ENCODE results near the gene DYNC1H1. TPM values are rescaled to one million over a fixed set of nuclear protein-coding genes. Genes with fewer than 3 reads are reported as not detected.

The DYNC1H1 gene
- total RNA-seq, 1 experiment from 2014 or later = 361 TPM

DNA sequence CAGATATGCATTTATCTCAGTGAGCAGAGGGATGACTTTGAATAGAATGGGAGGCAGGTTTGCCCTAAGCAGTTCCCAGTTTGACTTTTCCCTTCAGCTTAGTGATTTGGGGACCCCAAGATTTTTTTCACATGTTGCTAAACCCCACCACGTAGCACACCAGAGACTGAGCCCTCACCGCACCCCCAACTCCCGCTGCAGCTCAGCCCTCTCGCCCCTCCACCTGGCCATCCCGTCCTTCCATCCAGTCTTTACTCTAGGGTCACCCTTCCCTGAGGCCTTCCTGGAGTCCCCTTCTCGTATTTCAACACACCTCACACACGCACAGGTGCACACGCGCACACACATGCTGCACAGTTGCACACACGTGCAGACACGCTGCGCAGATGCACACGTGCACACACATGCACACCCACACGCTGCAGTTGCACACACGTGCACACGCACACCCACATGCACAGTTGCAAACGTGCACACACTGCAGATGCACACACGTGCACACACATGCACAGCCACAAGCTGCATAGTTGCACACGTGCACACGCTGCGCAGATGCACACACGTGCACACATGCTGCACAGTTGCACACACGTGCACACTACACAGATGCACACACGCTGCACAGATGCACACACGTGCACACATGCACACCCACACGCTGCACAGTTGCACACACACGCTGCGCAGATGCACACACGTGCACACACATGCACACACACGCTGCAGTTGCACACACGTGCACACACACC, 92.5 kb downstream of the DYNC1H1 start:
- Histone ChIP-seq H3K4me2 (ENCODE audit: low read length) (no peak overlapping the region), H3K4me1 (ENCODE audit: control insufficient read depth in 1 of 2, insufficient read depth in 2 of 2, low read length in 2 of 2) (no peaks in the 10 kb centered on the region), H3K36me3 (ENCODE audit: control insufficient read depth in 1 of 2, insufficient read depth in 2 of 2, low read length in 2 of 2) (no peaks in the 10 kb centered on the region; a peak in 1 of 4 replicates), H4K20me1 (ENCODE audit: insufficient read depth) (no peaks in the 10 kb centered on the region), H3K9ac (ENCODE audit: low read length) (no peak overlapping the region), H3K79me2 (ENCODE audit: insufficient read depth, low read length) (no peaks in the 10 kb centered on the region), H3K27me3 (ENCODE audit: insufficient read depth, low read length) (no peaks in the 10 kb centered on the region), H3K4me3 (replicated peaks in 1 of 2; ENCODE audit: low read depth in 1 of 2, low read length in 2 of 2) (no peak overlapping the region), H2AFZ (ENCODE audit: low read depth, low read length, poor library complexity, severe bottlenecking) (no peak overlapping the region), H3K9me2 (ENCODE audit: insufficient read depth) (no peaks in the 10 kb centered on the region), H3K9me3 (ENCODE audit: control insufficient read depth in 1 of 2, insufficient read depth in 1 of 2, low read depth in 1 of 2, low read length in 2 of 2) (no peaks in the 10 kb centered on the region), H3K27ac (ENCODE audit: low read depth, low read length) (no peak overlapping the region)
- no TSS peak for BruUV-seq (replicated peaks)
- CTCF ChIA-PET = no interaction called here
- DNase-seq (ENCODE audit: low read depth, low spot score) = no peak
- TF ChIP-seq POLR2A (IDR thresholded peaks at IDR 0.05; ENCODE audit: borderline replicate concordance, extremely low read depth, insufficient read depth, insufficient read length) = no peak
- TF ChIP-seq, protein P1, sequence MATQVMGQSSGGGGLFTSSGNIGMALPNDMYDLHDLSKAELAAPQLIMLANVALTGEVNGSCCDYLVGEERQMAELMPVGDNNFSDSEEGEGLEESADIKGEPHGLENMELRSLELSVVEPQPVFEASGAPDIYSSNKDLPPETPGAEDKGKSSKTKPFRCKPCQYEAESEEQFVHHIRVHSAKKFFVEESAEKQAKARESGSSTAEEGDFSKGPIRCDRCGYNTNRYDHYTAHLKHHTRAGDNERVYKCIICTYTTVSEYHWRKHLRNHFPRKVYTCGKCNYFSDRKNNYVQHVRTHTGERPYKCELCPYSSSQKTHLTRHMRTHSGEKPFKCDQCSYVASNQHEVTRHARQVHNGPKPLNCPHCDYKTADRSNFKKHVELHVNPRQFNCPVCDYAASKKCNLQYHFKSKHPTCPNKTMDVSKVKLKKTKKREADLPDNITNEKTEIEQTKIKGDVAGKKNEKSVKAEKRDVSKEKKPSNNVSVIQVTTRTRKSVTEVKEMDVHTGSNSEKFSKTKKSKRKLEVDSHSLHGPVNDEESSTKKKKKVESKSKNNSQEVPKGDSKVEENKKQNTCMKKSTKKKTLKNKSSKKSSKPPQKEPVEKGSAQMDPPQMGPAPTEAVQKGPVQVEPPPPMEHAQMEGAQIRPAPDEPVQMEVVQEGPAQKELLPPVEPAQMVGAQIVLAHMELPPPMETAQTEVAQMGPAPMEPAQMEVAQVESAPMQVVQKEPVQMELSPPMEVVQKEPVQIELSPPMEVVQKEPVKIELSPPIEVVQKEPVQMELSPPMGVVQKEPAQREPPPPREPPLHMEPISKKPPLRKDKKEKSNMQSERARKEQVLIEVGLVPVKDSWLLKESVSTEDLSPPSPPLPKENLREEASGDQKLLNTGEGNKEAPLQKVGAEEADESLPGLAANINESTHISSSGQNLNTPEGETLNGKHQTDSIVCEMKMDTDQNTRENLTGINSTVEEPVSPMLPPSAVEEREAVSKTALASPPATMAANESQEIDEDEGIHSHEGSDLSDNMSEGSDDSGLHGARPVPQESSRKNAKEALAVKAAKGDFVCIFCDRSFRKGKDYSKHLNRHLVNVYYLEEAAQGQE (IDR thresholded peaks at IDR 0.05; ENCODE audit: low read depth) = no peak
- POLR2A ChIA-PET = no interaction called here
- RAD21 ChIA-PET (ENCODE audit: low non-redundant PET in 1 of 2, low total read pairs in 2 of 2, uncharacterized antibody in 2 of 2, unreplicated experiment in 2 of 2) = no interaction called here
- no peak for ATAC-seq
- intact Hi-C loops (cut with micrococcal nuclease) = no loop called here

DNA sequence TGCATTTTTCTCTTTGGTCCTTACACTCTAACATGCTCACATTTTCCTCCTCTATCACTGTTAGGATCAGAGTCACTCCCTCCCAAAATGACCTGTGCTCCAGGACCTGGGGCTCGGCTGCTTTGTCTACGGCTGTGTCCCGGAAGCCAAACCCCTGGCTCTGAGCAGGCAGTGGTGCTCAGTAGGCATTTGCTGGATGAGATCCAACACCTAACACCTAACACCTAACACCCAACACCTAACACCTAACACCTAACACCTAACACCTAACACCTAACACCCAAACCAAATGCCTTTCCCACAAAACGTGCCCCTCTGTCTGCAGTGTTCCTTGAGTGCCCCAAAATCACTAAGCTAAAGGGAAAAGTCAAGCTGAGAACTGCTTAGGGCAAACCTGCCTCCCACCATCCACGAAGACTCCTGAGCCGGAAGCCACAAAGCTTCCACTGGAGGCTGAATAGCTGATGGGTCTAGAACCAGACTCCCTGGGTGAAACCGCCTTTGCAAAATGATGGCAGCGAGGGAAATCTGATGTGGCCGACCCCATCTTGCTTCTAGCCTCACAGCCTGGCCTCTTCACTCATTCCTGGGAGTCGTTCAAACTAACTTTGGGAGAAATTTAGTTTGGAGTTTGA, 93.2 kb downstream of the DYNC1H1 start:
- no peak for DNase-seq (ENCODE audit: low read depth, low spot score)
- CTCF ChIA-PET = interaction anchor here (1.1 kb wide), 1 partner anchor 12 kb away, joined by 3 read pairs; no protein-coding TSS in a partner anchor
- H3K9me2 ChIP-seq (ENCODE audit: insufficient read depth) = no peaks in the 10 kb centered on the region
- no peak overlapping the region for H3K9ac ChIP-seq (ENCODE audit: low read length)
- peaks cover 0 to 2% of the 10 kb centered on the region in 2 experiments; a peak in 2 of 4 replicates for H3K4me1 ChIP-seq (ENCODE audit: control insufficient read depth in 1 of 2, insufficient read depth in 2 of 2, low read length in 2 of 2)
- BruUV-seq (replicated peaks) = no TSS peak
- no peak overlapping the region for H3K4me3 ChIP-seq (replicated peaks in 1 of 2; ENCODE audit: low read depth in 1 of 2, low read length in 2 of 2)
- no peak overlapping the region for H3K4me2 ChIP-seq (ENCODE audit: low read length)
- POLR2A ChIA-PET = no interaction called here
- no peak overlapping the region for H2AFZ ChIP-seq (ENCODE audit: low read depth, low read length, poor library complexity, severe bottlenecking)
- H3K79me2 ChIP-seq (ENCODE audit: insufficient read depth, low read length) = no peaks in the 10 kb centered on the region
- RAD21 ChIA-PET (ENCODE audit: low non-redundant PET in 1 of 2, low total read pairs in 2 of 2, uncharacterized antibody in 2 of 2, unreplicated experiment in 2 of 2) = no interaction called here
- no peaks in the 10 kb centered on the region for H3K36me3 ChIP-seq (ENCODE audit: control insufficient read depth in 1 of 2, insufficient read depth in 2 of 2, low read length in 2 of 2)
- ATAC-seq = no peak
- H3K9me3 ChIP-seq (ENCODE audit: control insufficient read depth in 1 of 2, insufficient read depth in 1 of 2, low read depth in 1 of 2, low read length in 2 of 2) = no peaks in the 10 kb centered on the region
- no peaks in the 10 kb centered on the region for H3K27me3 ChIP-seq (ENCODE audit: insufficient read depth, low read length)
- no peak overlapping the region for H3K27ac ChIP-seq (ENCODE audit: low read depth, low read length)
- H4K20me1 ChIP-seq (ENCODE audit: insufficient read depth) = no peaks in the 10 kb centered on the region
- intact Hi-C loops (cut with micrococcal nuclease) = no loop called here
- TF ChIP-seq, protein P2, sequence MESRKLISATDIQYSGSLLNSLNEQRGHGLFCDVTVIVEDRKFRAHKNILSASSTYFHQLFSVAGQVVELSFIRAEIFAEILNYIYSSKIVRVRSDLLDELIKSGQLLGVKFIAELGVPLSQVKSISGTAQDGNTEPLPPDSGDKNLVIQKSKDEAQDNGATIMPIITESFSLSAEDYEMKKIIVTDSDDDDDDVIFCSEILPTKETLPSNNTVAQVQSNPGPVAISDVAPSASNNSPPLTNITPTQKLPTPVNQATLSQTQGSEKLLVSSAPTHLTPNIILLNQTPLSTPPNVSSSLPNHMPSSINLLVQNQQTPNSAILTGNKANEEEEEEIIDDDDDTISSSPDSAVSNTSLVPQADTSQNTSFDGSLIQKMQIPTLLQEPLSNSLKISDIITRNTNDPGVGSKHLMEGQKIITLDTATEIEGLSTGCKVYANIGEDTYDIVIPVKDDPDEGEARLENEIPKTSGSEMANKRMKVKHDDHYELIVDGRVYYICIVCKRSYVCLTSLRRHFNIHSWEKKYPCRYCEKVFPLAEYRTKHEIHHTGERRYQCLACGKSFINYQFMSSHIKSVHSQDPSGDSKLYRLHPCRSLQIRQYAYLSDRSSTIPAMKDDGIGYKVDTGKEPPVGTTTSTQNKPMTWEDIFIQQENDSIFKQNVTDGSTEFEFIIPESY (IDR thresholded peaks at IDR 0.05; ENCODE audit: extremely low read depth, insufficient replicate concordance, low read length) = no peak
- TF ChIP-seq SRF (IDR thresholded peaks at IDR 0.05; ENCODE audit: low read depth) = no peak
- TF ChIP-seq YY1 (IDR thresholded peaks at IDR 0.05; ENCODE audit: extremely low read depth, insufficient replicate concordance, low read depth, low read length) = no peak
- no peak for TF ChIP-seq RAD21 (IDR thresholded peaks at IDR 0.05; ENCODE audit: low read depth)
- TF ChIP-seq ZFX (IDR thresholded peaks at IDR 0.05) = no peak
- no peak for TF ChIP-seq POLR2AphosphoS5 (IDR thresholded peaks at IDR 0.05; ENCODE audit: low read depth, low read length)
- no peak for TF ChIP-seq EZH2 (IDR thresholded peaks at IDR 0.05)
- TF ChIP-seq POLR2A (IDR thresholded peaks at IDR 0.05; ENCODE audit: borderline replicate concordance, extremely low read depth, insufficient read depth, insufficient read length) = no peak
- no peak for TF ChIP-seq SP1 (IDR thresholded peaks at IDR 0.05; ENCODE audit: low read depth)
- TF ChIP-seq TCF7L2 (IDR thresholded peaks at IDR 0.05; ENCODE audit: borderline replicate concordance, extremely low read depth, insufficient read depth, insufficient read length) = no peak
- TF ChIP-seq EGR1 (IDR thresholded peaks at IDR 0.05; ENCODE audit: low read depth) = no peak
- TF ChIP-seq FOSL1 (IDR thresholded peaks at IDR 0.05; ENCODE audit: low read depth) = no peak

All from HCT116 (cell line).